Cerebellar cortex (tissue), 1 donor: ENCODE data around the gene CASZ1.

ENCODE experiments used
- DNase-seq: peaks from one replicate; pipeline ENCODE4 v3.0.0-alpha.2; 2015; ENCODE audit warnings: low spot score

CASZ1 gene

DNA sequence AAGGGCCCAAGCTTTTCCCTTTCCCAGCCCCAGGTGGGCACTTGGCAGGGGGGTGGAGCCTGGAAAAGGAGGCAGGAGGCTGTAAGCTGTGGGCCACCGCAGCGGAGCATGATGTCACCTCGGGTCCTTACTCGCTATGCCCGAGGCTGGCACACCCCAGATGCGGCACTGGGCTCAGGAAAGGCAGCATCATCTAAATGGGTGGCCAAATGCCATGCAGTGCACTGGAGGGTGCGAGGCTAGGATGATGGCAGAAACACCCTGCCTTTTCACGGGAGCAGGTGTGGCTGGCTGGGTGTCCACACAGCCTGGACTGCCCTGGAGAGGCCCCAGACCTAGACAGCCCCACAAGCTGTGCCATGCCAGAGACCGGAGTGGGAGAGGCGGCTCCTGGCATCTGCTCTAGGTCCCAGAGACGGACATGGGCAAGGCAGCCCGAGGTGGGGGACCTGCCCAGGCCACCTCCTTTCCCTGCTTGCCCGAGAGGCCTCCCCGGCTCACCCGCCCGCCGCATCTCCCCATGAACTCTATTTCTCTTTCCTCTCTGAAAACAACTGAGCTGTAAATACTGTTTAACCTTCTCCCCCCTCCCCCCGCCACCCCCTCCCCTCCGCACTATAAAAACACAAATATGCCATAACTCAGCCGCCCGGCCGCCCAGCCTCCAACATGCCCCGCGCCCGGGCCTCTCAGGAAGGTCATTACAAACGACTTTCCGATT is 124.7 kb downstream of the CASZ1 start:
- DNase-seq, result no peak

GRCh38 chr1:10671090-10671489 is 125.4 kb downstream of the CASZ1 start:
- DNase-seq, result no peak

- DNase-seq, result no peak
Observed at GRCh38 chr1:10670190-10670589, 126.3 kb downstream of the CASZ1 start.

DNA sequence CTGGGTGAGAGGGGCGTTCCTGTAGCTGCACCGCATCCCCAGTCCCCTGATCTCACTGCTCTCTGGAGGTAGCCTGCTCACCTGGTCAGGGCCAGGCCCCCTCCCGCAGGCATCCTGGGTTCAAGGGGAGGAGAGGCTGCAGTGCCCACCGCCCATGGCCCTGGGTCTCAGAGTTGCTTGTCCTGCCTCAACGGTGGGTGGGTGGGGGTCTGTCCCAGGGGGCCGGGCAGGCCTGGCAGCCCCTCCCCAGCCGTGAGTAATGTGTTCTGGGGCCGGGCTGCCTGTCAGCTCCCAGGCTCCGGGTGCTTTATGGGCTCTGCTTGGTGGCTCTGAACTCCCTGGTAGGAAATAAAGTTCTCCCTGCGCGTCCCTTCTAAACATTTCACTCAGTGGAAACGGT is 126.9 kb downstream of the CASZ1 start:
- no peak for DNase-seq

- no peak for DNase-seq
Observed at GRCh38 chr1:10667861-10668761, 128.3 kb downstream of the CASZ1 start.

- no peak for DNase-seq
Observed at GRCh38 chr1:10665930-10666850, 130.3 kb downstream of the CASZ1 start.

DNA sequence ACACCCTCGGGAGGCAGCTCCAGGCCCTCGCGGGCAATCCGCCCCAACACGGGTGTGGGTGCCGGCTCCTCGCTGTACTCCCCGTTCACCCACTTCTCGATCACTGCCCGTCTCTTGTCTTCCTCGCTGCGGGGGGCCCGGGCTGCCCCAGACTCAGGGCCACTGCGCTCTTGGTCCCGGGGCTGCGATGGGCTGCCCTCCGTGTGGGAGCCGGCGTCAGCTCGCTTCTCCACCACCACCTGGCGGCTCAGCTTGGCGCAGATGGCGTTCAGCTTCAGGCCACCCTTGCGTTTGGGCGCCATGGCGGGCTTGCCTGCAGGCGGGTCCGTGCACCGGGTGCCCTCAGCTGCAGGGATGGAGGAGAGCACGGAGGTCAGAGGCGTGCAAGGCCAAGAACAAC is 131.2 kb downstream of the CASZ1 start:
- DNase-seq, result no peak

GRCh38 chr1:10664251-10664650 is 132.2 kb downstream of the CASZ1 start:
- DNase-seq, result no peak

DNA sequence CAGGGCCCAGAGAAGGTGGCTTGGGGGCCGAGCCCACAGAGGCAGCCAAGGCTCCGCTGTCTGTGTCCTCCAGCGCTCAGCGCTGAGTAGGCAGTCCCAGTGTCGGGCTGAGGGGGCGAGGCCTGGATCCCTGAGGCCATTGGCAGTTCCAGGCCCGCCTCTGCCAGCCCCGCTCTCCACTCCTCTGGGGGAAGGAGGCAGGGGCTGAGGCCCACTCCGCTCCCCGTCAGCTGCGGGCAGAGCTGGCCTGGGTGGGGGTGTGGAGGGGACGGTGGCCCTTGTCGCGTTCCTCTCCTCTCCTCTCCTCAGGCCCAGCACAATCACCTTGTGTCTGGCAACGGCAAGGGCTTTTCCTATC is 132.8 kb downstream of the CASZ1 start:
- peak; percentile 22 for DNase-seq

DNA sequence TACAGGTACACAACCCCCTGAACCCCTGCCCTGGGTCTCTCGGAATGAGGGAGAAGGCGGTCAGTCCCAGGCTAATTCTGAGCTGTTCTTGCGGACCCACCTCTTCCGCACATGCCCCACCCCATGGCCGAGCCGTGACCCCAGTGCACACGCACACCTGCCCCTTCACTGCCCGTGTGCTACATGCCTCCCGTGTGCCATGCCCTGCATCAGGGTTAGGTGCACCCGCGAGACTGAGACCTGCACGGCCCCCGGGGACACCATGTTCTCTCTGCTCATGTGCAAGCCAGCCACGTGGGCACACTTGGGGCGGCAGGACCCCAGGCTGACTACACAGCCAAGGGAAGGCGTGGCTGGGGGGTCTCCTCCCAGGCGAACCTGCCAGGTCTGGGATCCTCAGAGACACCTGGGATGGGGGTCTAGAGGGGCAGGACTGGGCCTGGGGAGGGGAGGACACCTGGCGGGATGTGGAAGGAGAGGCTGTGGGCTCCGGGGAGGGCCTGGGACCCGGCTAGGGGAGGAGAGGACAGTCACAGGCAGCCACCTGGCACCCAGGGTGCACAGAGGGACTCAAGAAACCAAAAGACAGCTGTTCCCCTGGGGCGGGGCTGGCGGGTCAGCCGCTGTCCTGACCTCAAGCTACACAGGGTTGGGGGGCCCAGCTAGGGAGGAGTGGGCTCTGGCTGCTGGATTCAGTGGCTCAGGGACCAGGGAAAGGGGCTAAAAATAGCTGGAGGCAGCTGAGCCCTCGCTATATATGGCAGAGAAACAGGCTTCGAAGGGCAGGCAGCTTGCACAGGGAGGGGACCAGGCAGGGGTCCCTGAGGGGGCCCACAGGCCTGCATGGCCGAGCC is 133.4 kb downstream of the CASZ1 start:
- no peak for DNase-seq

GRCh38 chr1:10662090-10662688 is 134.3 kb downstream of the CASZ1 start:
- no peak for DNase-seq

DNA sequence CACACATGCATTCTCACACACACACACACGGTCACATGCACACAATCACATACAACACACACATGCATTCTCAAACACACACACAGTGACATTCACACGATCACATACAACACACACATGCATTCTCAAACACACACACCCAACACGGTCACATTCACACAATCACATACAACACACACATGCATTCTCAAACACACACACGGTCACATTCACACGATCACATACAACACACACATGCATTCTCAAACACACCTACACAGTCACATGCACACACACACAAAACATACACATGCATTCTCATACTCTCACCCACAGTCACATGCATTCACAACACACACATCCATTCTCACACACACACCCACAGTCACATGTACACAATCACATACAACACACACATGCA is 135.0 kb downstream of the CASZ1 start:
- DNase-seq, result no peak

GRCh38 chr1:10659646-10660540 is 136.6 kb downstream of the CASZ1 start:
- DNase-seq, result no peak

- no peak for DNase-seq
Observed at GRCh38 chr1:10659218-10659617, 137.2 kb downstream of the CASZ1 start.

DNA sequence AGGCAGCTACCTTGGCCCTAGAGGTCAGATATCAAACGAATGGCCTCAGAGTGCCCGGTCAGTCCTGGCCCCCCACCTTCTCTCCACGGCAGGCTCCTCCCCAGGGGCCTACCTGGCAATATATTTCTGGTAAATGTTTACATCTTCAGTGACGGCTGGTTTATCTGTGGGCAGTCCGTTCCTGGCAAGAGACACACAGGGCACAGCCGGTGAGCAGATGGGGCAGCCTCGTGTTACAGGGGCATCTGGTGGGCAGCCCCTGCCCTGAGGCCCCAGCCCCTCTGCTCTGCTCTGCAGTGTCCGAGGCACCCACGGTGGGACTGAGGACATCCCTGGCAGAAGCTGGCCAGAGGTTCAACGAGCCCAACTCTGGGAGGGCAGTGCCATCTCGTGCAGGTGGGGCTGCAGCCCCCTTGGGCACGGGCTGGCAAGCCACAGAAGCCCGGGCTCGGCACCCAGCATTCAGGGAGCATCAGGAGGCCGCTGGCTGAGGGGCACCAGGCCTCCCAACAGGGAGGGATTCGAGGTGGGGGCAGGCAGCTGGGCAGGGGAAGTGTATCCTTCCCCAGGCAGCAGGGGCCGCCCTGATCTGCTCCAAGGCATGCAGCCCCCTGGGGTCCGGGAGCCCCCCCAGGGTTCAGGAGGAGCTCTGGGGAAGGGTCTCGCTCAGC is 137.9 kb downstream of the CASZ1 start:
- DNase-seq, result no peak

DNA sequence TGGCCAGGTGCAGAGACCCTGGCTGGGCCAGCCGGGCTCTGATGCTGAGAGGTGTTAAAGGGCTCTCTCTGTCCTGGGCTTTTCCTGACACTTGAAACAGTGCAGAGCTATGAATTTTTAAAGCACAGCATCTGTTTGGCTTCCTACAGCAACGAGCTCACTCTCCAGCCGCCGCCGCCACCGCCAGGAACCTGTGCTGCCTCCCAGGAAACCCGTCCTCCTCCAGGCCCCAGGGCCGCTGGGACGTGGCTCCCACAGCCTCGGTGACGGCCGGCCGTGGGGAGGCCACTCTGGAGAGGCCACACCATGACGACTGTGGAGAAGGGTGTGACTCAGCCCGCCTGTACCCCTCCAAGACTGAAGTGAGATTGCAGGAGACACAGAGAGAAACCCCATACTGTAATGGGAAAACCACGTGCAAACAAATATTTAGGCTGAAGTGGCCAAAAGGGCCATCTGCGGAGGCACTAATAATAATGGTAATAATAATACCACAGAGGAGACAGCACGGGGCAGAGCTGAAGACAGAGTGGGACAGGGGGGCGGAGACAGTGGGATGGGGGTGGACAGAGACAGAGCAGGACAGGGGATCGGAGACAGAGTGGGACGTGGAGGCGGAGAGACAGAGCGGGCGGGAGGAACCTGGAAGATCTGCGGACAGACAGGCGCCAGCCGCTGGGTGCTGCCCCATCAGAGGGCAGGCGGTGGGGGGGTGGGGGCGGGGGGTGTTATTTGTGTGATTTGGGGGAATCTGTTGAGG is 139.2 kb downstream of the CASZ1 start:
- DNase-seq, result no peak

- DNase-seq, result no peak
Observed at GRCh38 chr1:10656431-10656830, 140.0 kb downstream of the CASZ1 start.

- DNase-seq, result no peak
Observed at GRCh38 chr1:10655002-10655401, 141.4 kb downstream of the CASZ1 start.
